Stimulated activated CD4-positive, alpha-beta T cell treated with anti-CD3 and anti-CD28 coated beads, Interleukin-4, amount 100 ng/mL, for 1 hour (primary cell): ENCODE results near the gene CAMKK2.

ENCODE experiments used
- DNase-seq: peaks from one replicate; pipeline ENCODE4 v3.0.0-alpha.2; 2020

CAMKK2 gene

GRCh38 chr12:121189131-121189530, 107.4 kb downstream of the CAMKK2 start:
- DNase-seq = no peak

- DNase-seq = no peak
These were observed 108.3 kb downstream of the CAMKK2 start for GRCh38 chr12:121188227-121188626.
